Measurements from ENCODE around the gene RNF223.

DNA sequence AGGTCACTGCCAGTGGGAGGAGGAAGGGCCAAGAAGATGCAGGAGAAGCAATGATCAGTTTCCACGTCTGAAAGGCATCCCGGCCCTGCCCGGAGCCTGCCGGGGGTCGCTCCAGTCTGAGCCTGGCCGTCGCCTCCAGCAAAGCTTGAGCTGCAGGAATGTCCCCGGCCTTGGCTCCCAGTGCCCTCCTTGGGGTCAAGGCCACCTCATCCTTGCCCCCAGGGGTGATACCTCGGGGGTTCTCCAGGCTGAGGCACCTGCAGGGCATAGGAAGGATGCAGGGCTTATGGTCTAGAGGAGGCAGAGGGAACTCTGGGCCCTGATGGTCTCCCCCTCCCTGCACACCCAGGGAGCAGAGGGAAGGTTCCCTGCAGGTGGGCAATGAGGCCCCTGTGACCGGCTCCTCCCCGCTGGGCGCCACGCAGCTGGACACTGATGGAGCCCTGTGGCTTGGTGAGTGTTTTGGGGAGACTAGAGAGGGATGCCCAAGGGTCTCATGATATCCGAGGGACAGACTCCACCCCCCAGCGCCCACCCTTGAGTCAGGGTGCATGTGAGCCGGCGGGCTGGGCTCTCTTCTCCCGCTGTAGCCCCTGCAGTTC lies 19.9 kb downstream of the RNF223 start:
- no peak for TF ChIP-seq CTCF (IDR thresholded peaks at IDR 0.05)
- no peak for TF ChIP-seq EZH2phosphoT487 (IDR thresholded peaks at IDR 0.05)

Measured in neural progenitor cell (in vitro differentiated cells).